Activated CD8-positive, alpha-beta memory T cell treated with anti-CD3 and anti-CD28 coated beads for 24 hours (primary cell): ENCODE results near the gene SLC22A23.

Experiments
- DNase-seq: peaks from one replicate; pipeline ENCODE4 v3.0.0-alpha.2; 2020

The SLC22A23 gene

GRCh38 chr6:3351105-3351676, 105.7 kb downstream of the SLC22A23 start:
- DNase-seq, result no peak

- no peak for DNase-seq
Measured at GRCh38 chr6:3350252-3350796, 106.5 kb downstream of the SLC22A23 start.

DNA sequence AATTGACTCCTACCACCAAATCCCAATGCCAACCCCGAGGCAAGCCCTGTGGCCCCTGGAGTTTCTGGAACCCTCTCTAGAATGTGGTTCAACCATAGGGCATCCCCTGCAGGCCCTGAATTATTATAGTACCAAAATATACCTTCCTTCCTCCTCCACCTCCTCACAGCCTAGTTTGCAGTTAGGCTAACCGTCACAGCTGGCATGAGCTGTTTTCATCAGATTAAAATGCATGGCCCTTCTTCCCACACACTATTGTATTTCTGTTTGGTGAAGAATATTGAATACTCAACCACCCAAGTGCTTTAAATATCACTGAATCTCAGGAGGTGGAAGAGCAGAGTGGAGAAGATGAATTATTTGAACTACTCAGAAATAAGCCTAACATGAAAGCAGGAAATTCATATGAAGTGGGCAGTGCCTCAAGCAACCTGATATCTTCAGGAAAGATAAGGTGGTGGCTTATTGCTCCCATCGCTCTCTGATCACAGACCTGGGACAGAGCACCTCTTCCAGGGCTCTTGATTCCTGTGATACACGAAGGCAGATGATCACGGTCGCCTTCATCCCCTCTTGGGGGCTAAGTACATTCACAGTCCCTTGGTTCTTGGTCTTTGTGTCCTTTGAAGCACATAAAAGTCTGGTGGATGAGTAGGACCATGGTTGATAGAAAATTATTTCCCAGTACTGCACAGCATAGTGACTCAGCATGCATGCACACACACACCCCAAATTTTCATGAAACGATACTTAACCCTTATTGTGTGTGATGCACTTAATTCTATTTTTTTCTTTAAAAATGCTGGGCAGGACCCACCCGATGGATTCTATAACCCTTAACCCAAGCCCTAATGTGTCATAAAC, 107.2 kb downstream of the SLC22A23 start:
- no peak for DNase-seq

DNA sequence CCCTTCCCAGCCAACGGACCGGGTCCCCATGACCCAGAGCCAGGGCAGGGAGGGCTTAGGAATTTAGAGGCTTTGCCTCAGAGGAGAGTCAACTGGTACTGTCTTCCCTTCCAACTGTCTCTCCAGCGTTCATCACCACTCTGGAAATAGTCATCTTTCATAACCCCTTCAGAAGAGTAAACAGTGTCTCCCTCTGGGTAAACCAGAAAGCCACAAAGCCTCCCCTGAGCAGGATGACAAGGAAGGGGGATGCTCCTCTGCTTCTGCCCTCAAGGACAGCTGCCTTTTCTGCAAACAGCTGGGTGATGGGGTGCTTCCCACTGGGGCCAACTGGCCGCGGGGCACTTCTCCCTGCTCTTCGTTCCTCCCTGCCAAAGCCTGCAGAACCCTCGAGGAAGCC, 108.0 kb downstream of the SLC22A23 start:
- DNase-seq, result no peak

- DNase-seq, result no peak
Measured at GRCh38 chr6:3347826-3348225, 109.0 kb downstream of the SLC22A23 start.

- DNase-seq, result no peak
Measured at GRCh38 chr6:3347247-3347646, 109.6 kb downstream of the SLC22A23 start.

DNA sequence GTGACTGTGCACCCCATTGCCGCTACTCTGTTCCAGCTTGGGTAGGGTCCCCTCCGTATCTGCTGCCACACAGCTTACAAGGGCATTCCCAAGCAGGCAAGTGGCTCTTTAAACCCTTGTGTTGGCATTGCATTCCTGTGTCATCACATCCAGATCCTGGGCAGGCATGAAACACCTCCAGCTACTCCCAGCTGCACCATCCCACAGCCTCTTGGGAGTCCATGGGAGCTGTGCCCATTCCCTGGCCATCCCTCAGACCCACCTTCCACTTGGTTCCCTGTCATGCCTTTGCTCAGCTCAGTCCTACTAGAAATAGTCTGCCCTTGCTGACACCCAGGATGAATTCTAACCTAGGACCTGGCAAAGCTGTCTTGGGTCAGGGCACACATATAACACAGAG, 110.4 kb downstream of the SLC22A23 start:
- DNase-seq, result no peak

- DNase-seq, result no peak
Measured at GRCh38 chr6:3345836-3346235, 111.0 kb downstream of the SLC22A23 start.

DNA sequence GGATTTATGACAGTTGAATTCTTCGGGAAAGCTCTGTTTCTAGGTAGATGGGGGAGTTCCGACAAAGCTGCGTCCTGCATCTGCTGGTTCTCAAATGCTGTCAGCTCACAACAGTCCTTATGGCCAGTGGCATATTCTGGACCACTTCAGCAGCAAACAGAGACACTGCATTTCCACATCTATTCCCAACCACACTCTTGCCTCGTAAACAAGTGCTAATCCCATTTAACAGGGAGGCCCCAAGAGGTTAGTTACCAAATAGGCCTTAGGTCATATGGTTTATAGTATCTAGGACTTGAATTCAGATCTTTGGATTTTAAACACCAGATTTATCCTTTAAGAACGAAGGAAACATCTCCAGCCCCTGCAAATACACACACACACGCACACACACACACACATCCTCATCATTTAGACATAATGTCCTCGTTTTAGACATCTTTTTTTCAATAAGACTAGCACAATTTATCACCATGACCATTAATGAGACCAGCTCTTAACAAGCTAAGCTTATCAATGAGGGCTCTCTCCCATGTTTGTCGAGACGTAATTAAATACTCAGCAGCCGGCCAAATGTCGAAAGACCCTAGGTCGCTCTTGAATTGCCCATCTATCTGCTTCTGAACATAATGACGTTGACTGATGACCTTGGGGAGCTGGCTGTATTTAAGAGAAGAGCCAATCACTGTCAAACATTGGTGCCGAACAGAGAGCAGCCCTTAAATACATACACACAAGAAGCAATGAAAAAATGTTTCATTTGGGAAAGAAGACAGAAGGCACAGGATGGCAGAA, 113.6 kb downstream of the SLC22A23 start:
- DNase-seq, result no peak

DNA sequence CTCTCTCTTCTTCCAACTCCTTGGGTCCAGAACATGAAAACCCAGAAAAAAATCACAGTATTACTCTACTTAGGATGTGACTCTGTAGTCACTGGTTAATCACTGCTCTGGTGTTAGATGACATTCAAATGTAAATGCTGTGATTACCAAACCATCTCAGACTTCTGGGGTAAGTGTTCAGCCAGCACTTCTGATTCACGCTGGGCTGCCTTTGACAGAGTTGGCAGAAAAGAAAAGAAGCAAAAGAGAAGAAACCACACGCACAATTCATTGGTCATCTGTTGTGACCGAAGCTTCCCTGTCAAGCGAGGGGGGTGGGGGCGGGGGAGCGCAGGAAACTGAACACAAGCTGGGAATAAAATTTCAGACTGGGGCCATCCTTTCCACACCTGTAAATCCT, 115.4 kb downstream of the SLC22A23 start:
- DNase-seq, result no peak

- DNase-seq, result no peak
Measured at GRCh38 chr6:3340894-3341293, 116.0 kb downstream of the SLC22A23 start.

- DNase-seq, result no peak
Measured at GRCh38 chr6:3340358-3340802, 116.5 kb downstream of the SLC22A23 start.

DNA sequence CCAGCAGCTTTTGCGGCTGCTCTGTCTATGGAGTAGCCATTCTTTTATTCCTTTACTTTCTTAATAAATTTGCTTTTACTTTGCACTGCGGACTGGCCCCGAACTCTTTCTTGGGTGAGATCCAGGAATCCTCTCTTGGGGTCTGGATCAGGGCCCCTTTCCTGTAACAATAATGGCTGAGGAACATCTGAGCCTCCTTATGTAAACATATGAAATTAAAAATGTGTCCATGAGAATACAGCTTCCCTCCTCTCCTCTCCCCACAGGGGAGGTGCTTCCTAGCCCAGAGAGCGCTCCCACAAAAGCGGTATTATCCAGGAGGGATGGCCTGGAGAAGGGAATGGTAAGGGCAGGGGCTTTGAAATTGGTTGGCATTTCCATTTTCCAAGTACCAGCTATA, 117.0 kb downstream of the SLC22A23 start:
- DNase-seq, result no peak

GRCh38 chr6:3337521-3338350, 119.1 kb downstream of the SLC22A23 start:
- DNase-seq, result no peak

- DNase-seq, result no peak
Measured at GRCh38 chr6:3336859-3337515, 119.9 kb downstream of the SLC22A23 start.

DNA sequence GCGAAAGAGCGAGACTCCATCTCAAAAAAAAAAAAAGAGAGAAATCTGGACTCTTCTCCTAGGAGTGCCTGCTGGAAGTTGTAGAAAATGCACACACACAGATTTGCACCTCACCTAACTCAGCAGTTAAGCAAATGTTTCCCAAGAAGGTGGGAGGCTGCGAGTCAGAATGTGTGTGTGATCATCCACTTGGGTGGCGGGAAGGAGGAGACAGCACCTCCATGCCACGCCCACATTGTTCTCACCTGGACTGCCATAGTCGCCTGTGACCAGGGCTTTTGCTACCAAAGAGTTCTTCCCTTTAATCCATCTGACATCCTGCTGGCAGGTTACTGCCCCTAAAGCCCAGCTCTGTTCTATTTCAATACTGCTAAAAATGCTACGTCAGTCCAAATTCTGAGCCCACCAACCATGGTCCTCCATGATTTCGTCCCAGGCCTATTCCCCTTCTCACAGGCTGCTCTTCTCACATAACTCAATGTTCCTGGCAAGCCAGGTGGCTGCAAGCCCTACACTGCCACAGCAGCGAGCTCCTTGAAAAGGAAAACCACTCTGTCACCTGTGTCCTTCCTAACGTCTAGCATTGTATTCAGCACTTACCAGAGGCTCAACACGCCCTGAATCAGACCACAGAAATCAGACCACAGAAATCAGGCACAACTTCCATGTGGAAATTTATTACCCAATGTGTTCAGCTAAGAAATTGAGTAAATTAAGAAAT, 120.6 kb downstream of the SLC22A23 start:
- no peak for DNase-seq

- no peak for DNase-seq
Measured at GRCh38 chr6:3335169-3335568, 121.7 kb downstream of the SLC22A23 start.

- DNase-seq, result no peak
Measured at GRCh38 chr6:3334555-3334954, 122.3 kb downstream of the SLC22A23 start.

DNA sequence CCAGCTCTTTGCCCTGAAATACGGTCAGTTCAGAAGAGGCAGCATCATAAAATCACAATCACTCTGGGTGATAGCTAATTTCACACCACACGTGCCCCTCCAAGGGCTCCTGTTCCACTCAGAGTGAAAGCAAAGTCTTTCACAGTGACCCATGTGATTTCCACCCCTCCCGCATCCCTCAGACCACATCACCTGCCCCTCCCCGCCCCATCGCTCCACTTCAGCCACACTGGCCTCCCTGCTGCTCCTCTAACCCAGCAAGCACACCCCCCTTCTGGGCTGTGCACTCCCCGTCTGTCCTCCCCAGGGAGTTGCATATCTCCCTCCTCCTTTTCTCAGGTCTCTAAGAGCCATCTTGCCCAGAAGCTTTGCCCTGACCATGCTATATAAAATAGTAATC, 123.6 kb downstream of the SLC22A23 start:
- DNase-seq, result no peak

GRCh38 chr6:3331971-3332370, 124.9 kb downstream of the SLC22A23 start:
- DNase-seq, result no peak

- no peak for DNase-seq
Measured at GRCh38 chr6:3331494-3331893, 125.4 kb downstream of the SLC22A23 start.
